NB4 (cell line): ENCODE results near the gene OSBP.

ENCODE experiments used
- CTCF ChIP-seq: IDR thresholded peaks from one replicate; pipeline ENCODE4 v1.5.1; 2012; ENCODE audit warnings: low read depth, low read length
- MAX ChIP-seq: IDR thresholded peaks from 2 replicates; pipeline ENCODE4 v1.6.1; 2011; ENCODE audit warnings: low read depth, low read length
- MYC ChIP-seq: IDR thresholded peaks from 2 replicates; pipeline ENCODE4 v1.6.1; 2011; ENCODE audit warnings: low read depth, low read length
- POLR2A ChIP-seq: IDR thresholded peaks from 2 replicates; pipeline ENCODE4 v1.6.1; 2011; ENCODE audit warnings: mild to moderate bottlenecking; ENCODE audit not compliant: insufficient read length; ENCODE audit errors: extremely low read depth

- TF ChIP-seq CTCF (no peak), POLR2A (no peak), MAX (no peak), MYC (no peak)
These were observed 16.6 kb downstream of the OSBP start for GRCh38 chr11:59598961-59599360.
